Measurements from ENCODE around the gene ABCB6.

Gene ABCB6

GRCh38 chr2:219245148-219245898 is 26.6 kb upstream of the ABCB6 start, which contains the start of the genes GLB1L and STK16:
TSS of gene GLB1L (minus strand) at chr2:219245444. CDS start at chr2:219243573, 1,871 bp downstream.
TSS of gene STK16 (plus strand) at chr2:219245479. CDS start at chr2:219246000, 521 bp downstream.
- DNase-seq, result peak; percentile 34

- no peak for DNase-seq
Measured at GRCh38 chr2:219244789-219245147, 26.0 kb upstream of the ABCB6 start.

DNA sequence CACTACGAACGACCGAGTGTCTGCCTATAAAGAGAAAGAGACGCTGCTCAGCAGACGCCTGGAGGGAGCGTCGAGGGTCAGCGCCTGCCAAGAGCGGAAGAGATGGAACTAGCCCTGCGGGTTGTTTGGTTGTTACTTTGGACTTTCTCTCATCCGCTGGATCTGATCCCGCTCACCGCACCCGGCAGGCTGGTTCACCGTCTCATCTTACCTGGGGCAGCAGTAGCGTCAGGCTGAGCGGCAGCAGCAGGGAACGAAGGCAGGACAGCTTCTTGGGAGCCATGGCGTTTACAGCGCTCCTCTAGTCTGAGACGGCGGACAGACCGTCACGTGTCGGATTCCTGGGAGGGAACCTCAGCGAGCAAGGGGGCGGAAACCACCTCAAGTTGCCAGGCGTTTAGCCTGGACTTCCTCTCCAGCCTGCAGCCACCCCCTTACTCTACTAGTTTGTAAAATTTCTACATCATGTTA is 24.6 kb upstream of the ABCB6 start:
- no peak for DNase-seq

GRCh38 chr2:219234331-219234730 is 15.6 kb upstream of the ABCB6 start:
- no peak for DNase-seq

- no peak for DNase-seq
Measured at GRCh38 chr2:219230059-219230540, 11.3 kb upstream of the ABCB6 start.

- DNase-seq, result peak; percentile 97
Measured at GRCh38 chr2:219229305-219230058, 10.7 kb upstream of the ABCB6 start, which contains the start of the genes ANKZF1 and ATG9A. TSS of gene ANKZF1 (plus strand) at chr2:219229806. CDS start at chr2:219230258, 452 bp downstream. TSS of gene ATG9A (minus strand) at chr2:219229636. CDS start at chr2:219228024, 1,612 bp downstream.

- no peak for DNase-seq
Measured at GRCh38 chr2:219228911-219229304, 10.2 kb upstream of the ABCB6 start.

- no peak for DNase-seq
Measured at GRCh38 chr2:219228041-219228910, 9.5 kb upstream of the ABCB6 start.

- no peak for DNase-seq
Measured at GRCh38 chr2:219225350-219225749, 6.6 kb upstream of the ABCB6 start.

DNA sequence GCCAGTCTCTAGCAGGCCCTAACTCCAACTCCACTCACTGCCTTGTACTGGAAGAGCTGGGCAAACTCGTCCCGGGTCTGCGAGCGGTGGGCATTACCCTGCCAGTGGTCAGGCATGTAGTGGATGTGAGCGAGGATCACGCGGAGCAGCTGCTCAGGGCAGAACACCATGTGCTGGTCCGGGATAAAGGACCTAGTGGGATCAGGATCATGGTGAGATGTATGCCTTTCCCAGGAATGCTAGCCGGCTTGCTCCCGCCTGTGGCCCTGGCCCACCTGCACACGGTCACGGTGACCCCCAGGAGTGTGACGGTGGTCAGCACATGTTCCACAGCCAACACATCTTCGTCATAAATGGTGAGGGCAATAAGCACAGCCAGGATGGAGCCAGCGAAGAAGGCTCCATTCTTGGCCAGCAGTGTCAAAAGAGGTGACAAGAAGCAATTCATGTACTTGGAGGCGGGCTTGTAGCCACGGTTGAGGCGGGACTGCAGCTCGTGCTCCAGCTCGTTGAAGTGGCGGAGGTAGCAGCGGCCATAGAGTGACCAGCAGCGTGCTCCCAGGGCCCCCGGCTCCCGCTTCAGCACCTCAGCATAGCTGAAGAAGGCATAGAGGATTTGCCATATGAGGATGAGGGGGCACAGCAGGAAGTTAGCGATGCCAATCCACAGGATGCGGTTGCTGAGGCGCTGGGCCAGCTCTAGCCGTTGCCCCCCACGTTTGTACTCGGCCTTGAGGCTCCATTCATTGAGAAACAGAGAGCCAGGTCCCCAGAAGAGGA is 5.3 kb upstream of the ABCB6 start:
- no peak for DNase-seq

- peak; percentile 31 for DNase-seq
Measured at GRCh38 chr2:219221957-219222518, 3.3 kb upstream of the ABCB6 start.

- no peak for DNase-seq
Measured at GRCh38 chr2:219220652-219221402, 2.1 kb upstream of the ABCB6 start.

GRCh38 chr2:219219784-219220532 is 1.2 kb upstream of the ABCB6 start:
- no peak for DNase-seq

DNA sequence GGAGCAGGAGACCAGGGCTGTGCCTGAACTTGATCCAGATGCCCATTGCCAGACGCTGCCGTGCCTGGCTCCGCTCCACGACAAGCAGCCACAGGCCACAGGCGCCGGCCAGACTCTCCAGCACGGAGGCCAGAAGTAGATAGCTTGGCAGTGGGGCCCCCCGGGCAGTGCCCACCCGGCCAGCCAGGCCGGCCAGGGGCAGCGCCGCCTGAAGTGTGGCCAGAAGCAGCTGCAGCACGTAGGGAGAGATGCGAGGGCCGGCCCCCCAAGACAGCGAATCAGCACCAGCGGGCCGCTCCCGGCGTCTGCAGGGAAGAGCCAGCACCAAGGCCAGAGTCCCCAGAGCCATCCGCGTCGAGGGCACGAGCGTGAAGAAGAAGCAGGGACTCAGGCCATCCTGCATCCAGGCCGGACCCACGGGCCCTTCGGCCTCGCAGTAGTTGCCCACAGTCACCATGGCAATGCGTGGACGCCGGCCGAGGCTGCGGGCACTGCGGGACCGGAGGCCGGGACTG is 484 bp downstream of the ABCB6 start:
- DNase-seq, result peak; percentile 81

- DNase-seq, result no peak
Measured at GRCh38 chr2:219216535-219216915, 2.2 kb downstream of the ABCB6 start.

- no peak for DNase-seq
Measured at GRCh38 chr2:219215871-219216534, 2.8 kb downstream of the ABCB6 start.

DNA sequence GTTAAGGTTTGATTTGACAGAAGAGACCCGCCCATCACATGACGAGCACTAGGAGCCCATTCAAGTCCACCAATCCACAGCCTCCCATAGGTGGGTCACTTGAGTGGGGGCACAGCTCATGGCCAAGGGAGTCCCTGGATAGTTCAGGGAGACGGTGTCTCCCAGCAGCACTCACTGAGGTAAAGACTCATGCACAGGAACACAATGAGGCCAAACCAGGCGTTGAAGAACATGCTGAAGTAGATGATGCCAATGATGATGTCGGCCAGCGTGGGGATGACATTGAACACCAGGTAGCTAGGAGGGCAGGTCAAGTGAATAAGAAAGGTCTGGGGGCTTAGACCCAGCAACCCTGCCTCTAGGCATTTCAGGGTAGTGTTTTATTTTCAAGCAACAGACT is 4.0 kb downstream of the ABCB6 start:
- DNase-seq, result no peak

GRCh38 chr2:219214141-219214540 is 4.6 kb downstream of the ABCB6 start:
- DNase-seq, result no peak

GRCh38 chr2:219213486-219214071 is 5.2 kb downstream of the ABCB6 start:
- no peak for DNase-seq
